ENCODE measurements around the gene BMAL1. TPM values are rescaled to one million over a fixed set of nuclear protein-coding genes. Genes with fewer than 3 reads are reported as not detected.
"Not testable (repeated sequence)": the region's sequence is repeated elsewhere in the genome, so short reads cannot be mapped to it uniquely, and the experiment has no call there.

The BMAL1 gene
- total and polyA plus RNA-seq, 10 donors, result 6.5 to 58.4 (median 36.4) TPM

DNA sequence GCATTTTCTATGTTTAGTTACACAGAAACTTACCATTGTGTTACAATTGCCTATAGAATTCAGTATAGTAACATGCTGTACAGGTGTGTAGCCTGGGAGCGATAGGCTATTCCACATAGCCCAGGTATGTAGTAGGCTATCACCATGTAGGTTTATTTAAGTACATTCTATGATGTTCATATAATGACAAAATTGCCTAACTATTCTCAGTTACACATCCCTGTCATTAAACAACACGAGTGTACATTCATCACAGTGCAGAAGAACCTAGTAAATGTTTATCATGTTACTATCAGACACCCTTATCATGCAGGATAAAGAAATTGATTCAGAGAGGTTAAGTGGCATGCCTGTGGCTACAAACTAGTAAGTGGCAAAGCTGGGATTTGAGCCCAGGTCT is 28.4 kb upstream of the BMAL1 start:
- intact Hi-C loops (cut with DNase I; ENCODE audit: low total_unique reads), result no loop called here
- no peak for DNase-seq
- Histone ChIP-seq H3K27me3 (replicated peaks in 1 of 7) (peaks cover 0 to 13% (median 0%) of the 10 kb centered on the region in 7 donors), H3K27ac (no peak overlapping the region), H3K4me3 (no peak overlapping the region), H3K9me3 (no peaks in the 10 kb centered on the region), H3K36me3 (no peaks in the 10 kb centered on the region), H3K4me1 (no peaks in the 10 kb centered on the region)
- TF ChIP-seq POLR2A (IDR thresholded peaks at IDR 0.05) (no peak), POLR2AphosphoS5 (IDR thresholded peaks at IDR 0.05) (no peak)
- 92 to 98% (median 95%) methylated on average over 2 of the region's 2 CpGs for WGBS, 5 donors

DNA sequence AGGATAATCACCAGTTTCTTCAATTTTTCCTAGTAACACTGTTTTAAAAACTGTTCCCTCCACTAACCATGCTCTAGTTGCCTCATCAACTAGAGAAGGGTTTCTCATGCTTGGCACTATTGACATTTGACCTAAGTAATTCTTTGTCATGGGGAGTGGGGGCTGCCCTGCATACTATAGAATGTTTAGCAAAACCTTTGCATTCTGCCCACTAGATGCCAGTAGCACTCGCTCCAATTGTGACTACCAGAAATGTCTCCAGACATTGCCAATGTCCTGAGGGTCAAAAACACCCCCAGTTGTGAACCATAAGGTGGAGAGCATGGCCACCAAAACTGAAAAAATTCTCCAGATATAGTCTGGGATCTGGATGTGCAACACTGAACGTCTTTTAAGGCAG is 27.6 kb upstream of the BMAL1 start:
- WGBS, 5 donors, result 38 to 69% (median 46%) methylated on average over 2 of the region's 2 CpGs
- peaks cover 0 to 13% (median 0%) of the 10 kb centered on the region in 7 donors for H3K27me3 ChIP-seq (replicated peaks in 1 of 7)
- intact Hi-C loops (cut with DNase I; ENCODE audit: low total_unique reads), result no loop called here
- H3K27ac ChIP-seq, result no peak overlapping the region
- no peaks in the 10 kb centered on the region for H3K9me3 ChIP-seq
- TF ChIP-seq POLR2AphosphoS5 (IDR thresholded peaks at IDR 0.05), result no peak
- TF ChIP-seq, protein P1, sequence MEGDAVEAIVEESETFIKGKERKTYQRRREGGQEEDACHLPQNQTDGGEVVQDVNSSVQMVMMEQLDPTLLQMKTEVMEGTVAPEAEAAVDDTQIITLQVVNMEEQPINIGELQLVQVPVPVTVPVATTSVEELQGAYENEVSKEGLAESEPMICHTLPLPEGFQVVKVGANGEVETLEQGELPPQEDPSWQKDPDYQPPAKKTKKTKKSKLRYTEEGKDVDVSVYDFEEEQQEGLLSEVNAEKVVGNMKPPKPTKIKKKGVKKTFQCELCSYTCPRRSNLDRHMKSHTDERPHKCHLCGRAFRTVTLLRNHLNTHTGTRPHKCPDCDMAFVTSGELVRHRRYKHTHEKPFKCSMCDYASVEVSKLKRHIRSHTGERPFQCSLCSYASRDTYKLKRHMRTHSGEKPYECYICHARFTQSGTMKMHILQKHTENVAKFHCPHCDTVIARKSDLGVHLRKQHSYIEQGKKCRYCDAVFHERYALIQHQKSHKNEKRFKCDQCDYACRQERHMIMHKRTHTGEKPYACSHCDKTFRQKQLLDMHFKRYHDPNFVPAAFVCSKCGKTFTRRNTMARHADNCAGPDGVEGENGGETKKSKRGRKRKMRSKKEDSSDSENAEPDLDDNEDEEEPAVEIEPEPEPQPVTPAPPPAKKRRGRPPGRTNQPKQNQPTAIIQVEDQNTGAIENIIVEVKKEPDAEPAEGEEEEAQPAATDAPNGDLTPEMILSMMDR (IDR thresholded peaks at IDR 0.05 in 8 of 11, conservative IDR thresholded peaks at IDR 0.05 in 3 of 11), result no peak
- TF ChIP-seq POLR2A (IDR thresholded peaks at IDR 0.05), result no peak
- no peak overlapping the region for H3K4me3 ChIP-seq
- H3K36me3 ChIP-seq, result no peaks in the 10 kb centered on the region
- H3K4me1 ChIP-seq, result no peaks in the 10 kb centered on the region
- DNase-seq, result no peak

DNA sequence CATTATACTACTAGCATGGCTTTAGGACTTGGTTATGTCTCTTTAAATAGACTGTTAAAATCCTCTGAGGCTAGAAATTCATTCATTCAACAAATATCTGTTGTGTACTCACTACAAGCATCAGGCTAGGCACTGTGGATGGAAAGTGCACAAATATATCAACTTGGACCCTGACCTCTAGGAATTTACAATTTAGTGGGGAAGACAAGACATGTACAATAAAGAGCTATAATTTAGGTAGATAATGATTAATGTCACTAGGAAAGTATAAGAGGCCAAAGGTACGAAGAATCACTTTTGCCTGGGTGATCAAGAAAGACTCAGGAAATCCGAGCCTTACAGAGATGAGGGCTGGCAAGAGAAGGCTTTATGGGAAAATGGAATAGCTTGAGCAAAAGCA is 25.6 kb upstream of the BMAL1 start:
- TF ChIP-seq POLR2A (IDR thresholded peaks at IDR 0.05), result no peak
- no peak for TF ChIP-seq POLR2AphosphoS5 (IDR thresholded peaks at IDR 0.05)
- TF ChIP-seq, protein P1 (IDR thresholded peaks at IDR 0.05 in 8 of 11, conservative IDR thresholded peaks at IDR 0.05 in 3 of 11), result no peak
- Histone ChIP-seq H3K4me1 (no peaks in the 10 kb centered on the region), H3K4me3 (no peak overlapping the region), H3K27me3 (replicated peaks in 1 of 7) (peaks cover 0 to 23% (median 0%) of the 10 kb centered on the region in 7 donors), H3K36me3 (no peaks in the 10 kb centered on the region), H3K27ac (no peak overlapping the region), H3K9me3 (no peaks in the 10 kb centered on the region)
- intact Hi-C loops (cut with DNase I; ENCODE audit: low total_unique reads), result no loop called here
- no peak for DNase-seq
- WGBS, 5 donors, result 86 to 94% (median 89%) methylated on average over 2 of the region's 2 CpGs

DNA sequence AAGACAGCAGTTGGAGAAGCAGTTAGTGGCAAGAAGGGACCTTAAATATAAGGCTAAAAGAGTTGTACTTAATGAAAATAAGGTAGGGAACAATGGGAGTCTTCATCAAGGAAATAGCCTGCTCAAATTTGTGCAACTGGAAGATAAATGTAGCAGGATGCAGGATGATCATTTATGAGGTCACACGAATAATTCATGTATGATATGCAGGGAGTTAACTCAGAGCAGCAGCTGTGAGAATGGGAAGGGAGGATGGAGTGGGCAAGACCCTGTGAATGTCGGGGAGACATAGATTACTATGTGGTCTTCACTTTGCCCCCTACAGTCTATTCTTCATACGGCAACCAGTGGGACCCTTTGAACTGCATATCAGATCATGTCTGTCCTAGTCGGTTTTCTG is 25.2 kb upstream of the BMAL1 start:
- TF ChIP-seq POLR2AphosphoS5 (IDR thresholded peaks at IDR 0.05), result no peak
- TF ChIP-seq, protein P1 (IDR thresholded peaks at IDR 0.05 in 8 of 11, conservative IDR thresholded peaks at IDR 0.05 in 3 of 11), result no peak
- TF ChIP-seq POLR2A (IDR thresholded peaks at IDR 0.05), result no peak
- Histone ChIP-seq H3K27me3 (replicated peaks in 1 of 7) (peaks cover 0 to 23% (median 0%) of the 10 kb centered on the region in 7 donors), H3K4me3 (no peak overlapping the region), H3K4me1 (no peaks in the 10 kb centered on the region), H3K9me3 (no peaks in the 10 kb centered on the region), H3K27ac (no peak overlapping the region), H3K36me3 (no peaks in the 10 kb centered on the region)
- no peak for DNase-seq
- 83 to 89% (median 84%) methylated on average over 4 of the region's 4 CpGs for WGBS, 5 donors
- intact Hi-C loops (cut with DNase I; ENCODE audit: low total_unique reads), result no loop called here

DNA sequence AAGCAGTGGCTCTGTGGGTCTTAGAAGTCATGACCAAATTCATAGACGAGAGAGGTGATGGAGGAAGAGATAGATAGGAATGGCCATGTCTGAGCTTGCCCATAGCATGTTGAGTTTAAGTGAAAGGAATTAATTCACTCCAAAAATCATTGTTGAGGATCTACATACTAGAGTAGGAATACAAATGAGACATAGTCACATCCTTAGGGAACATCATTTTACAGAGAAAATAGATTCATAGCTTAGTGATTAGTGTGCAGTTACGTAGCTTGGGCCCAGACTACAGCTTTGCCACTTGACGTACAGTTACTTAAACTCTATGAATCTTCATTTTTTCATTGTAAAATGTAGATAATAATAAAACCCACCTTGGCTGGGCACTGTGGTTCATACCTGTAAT is 21.4 kb upstream of the BMAL1 start:
- Histone ChIP-seq H3K4me1 (no peaks in the 10 kb centered on the region), H3K27me3 (replicated peaks in 1 of 7) (peaks cover 0 to 28% (median 0%) of the 10 kb centered on the region in 7 donors), H3K27ac (no peak overlapping the region), H3K36me3 (no peaks in the 10 kb centered on the region), H3K9me3 (no peaks in the 10 kb centered on the region), H3K4me3 (no peak overlapping the region)
- 58 to 96% (median 81%) methylated on average over 3 of the region's 3 CpGs for WGBS, 5 donors
- no peak for DNase-seq
- intact Hi-C loops (cut with DNase I; ENCODE audit: low total_unique reads), result no loop called here
- TF ChIP-seq, protein P1 (IDR thresholded peaks at IDR 0.05 in 8 of 11, conservative IDR thresholded peaks at IDR 0.05 in 3 of 11), result no peak
- TF ChIP-seq POLR2A (IDR thresholded peaks at IDR 0.05) (no peak), POLR2AphosphoS5 (IDR thresholded peaks at IDR 0.05) (no peak)

DNA sequence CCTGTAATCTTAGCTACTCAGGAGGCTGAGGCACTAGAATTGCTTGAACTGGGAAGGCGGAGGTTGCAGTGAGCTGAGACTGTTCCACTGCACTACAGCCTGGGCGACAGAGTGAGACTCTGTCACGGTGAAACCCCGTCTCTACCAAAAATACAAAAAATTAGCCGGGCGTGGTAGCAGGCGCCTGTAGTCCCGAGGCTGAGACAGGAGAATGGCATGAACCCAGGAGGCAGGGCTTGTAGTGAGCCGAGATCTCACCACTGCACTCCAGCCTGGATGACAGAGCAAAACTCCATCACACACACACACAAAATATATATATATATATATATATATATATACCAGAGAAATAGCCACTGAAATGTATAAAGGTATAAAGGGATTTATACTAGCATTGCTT is 19.5 kb upstream of the BMAL1 start:
- H3K4me3 ChIP-seq; H3K4me1 ChIP-seq; H3K36me3 ChIP-seq; H3K9me3 ChIP-seq; H3K27ac ChIP-seq; intact Hi-C loops (cut with DNase I; ENCODE audit: low total_unique reads); DNase-seq: not testable (repeated sequence)
- 89 to 96% (median 91%) methylated on average over 9 of the region's 9 CpGs for WGBS, 5 donors
- H3K27me3 ChIP-seq (replicated peaks in 1 of 7), result peaks cover 0 to 28% (median 0%) of the 10 kb centered on the region in 7 donors
